ENCODE measurements around the gene PCDHGB5. TPM values are rescaled to one million over a fixed set of nuclear protein-coding genes. Genes with fewer than 3 reads are reported as not detected.
"Not testable (repeated sequence)": the region's sequence is repeated elsewhere in the genome, so short reads cannot be mapped to it uniquely, and the experiment has no call there.

The PCDHGB5 gene
- total RNA-seq, 4 donors from 2014 or later, result 9.9 to 22.4 (median 16.2) TPM

DNA sequence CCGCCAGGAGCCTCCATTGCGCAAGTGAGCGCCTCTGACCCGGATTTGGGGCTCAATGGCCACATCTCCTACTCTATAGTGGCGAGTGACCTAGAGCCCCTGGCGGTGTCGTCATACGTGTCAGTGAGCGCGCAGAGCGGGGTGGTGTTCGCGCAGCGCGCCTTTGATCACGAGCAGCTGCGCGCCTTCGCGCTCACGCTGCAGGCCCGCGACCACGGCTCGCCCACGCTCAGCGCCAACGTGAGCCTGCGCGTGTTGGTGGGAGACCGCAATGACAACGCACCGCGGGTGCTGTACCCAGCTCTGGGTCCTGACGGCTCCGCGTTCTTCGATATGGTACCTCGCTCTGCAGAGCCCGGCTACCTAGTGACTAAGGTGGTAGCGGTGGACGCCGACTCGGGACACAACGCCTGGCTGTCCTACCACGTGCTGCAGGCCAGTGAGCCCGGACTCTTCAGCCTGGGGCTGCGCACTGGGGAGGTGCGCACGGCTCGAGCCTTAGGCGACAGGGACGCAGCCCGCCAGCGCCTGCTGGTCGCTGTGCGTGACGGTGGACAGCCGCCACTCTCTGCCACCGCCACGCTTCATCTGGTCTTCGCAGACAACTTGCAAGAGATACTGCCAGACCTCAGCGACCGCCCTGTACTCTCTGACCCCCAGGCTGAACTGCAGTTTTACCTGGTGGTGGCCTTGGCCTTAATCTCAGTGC is 12.0 kb downstream of the PCDHGB5 start:
- H3K36me3 ChIP-seq, result peaks cover 0 to 40% (median 0%) of the 10 kb centered on the region in 3 donors
- H3K27me3 ChIP-seq, result no peaks in the 10 kb centered on the region
- TF ChIP-seq EP300 (IDR thresholded peaks at IDR 0.05), result no peak
- TF ChIP-seq POLR2A (IDR thresholded peaks at IDR 0.05), result no peak
- H3K9me3 ChIP-seq, result peaks cover 5 to 99% (median 48%) of the 10 kb centered on the region in 4 donors
- no peak overlapping the region for H3K4me3 ChIP-seq
- H3K27ac ChIP-seq, result no peak overlapping the region
- no peak for DNase-seq (ENCODE audit: low spot score in 2 of 2)
- H3K4me1 ChIP-seq, result peaks cover 0 to 4% (median 0%) of the 10 kb centered on the region in 4 donors
- 28% methylated on average over 20 to 48 of the region's 64 CpGs for WGBS, 2 donors

DNA sequence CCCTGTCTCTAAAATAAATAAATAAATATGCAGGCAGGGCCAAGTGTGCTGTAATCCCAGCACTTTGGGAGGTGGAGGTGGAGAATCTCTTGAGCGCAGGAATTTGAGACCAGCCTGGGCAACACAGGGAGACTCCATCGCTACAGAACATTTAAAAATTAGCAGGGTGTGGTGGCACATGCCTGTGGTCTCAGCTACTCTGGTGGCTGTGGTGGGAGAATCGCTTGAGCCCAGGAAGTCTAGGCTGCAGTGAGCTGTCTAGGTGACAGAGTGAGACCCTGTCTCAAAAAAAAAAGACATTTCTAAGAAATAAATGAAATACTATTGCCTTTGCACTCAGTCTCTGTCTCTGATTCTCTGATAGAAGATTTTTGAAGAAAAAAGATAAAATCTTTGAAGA is 13.8 kb downstream of the PCDHGB5 start:
- no peak overlapping the region for H3K27ac ChIP-seq
- 61 to 73% methylated on average over 3 of the region's 3 CpGs for WGBS, 2 donors
- H3K4me1 ChIP-seq, result peaks cover 0 to 4% (median 0%) of the 10 kb centered on the region in 4 donors
- H3K27me3 ChIP-seq, result no peaks in the 10 kb centered on the region
- H3K9me3 ChIP-seq, result peaks cover 5 to 99% (median 45%) of the 10 kb centered on the region in 4 donors
- TF ChIP-seq POLR2A (IDR thresholded peaks at IDR 0.05) (no peak), EP300 (IDR thresholded peaks at IDR 0.05) (no peak)
- TF ChIP-seq, protein P1, sequence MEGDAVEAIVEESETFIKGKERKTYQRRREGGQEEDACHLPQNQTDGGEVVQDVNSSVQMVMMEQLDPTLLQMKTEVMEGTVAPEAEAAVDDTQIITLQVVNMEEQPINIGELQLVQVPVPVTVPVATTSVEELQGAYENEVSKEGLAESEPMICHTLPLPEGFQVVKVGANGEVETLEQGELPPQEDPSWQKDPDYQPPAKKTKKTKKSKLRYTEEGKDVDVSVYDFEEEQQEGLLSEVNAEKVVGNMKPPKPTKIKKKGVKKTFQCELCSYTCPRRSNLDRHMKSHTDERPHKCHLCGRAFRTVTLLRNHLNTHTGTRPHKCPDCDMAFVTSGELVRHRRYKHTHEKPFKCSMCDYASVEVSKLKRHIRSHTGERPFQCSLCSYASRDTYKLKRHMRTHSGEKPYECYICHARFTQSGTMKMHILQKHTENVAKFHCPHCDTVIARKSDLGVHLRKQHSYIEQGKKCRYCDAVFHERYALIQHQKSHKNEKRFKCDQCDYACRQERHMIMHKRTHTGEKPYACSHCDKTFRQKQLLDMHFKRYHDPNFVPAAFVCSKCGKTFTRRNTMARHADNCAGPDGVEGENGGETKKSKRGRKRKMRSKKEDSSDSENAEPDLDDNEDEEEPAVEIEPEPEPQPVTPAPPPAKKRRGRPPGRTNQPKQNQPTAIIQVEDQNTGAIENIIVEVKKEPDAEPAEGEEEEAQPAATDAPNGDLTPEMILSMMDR (IDR thresholded peaks at IDR 0.05), result no peak
- peaks cover 0 to 34% (median 0%) of the 10 kb centered on the region in 3 donors for H3K36me3 ChIP-seq
- no peak overlapping the region for H3K4me3 ChIP-seq
- DNase-seq (ENCODE audit: low spot score in 2 of 2), result no peak

DNA sequence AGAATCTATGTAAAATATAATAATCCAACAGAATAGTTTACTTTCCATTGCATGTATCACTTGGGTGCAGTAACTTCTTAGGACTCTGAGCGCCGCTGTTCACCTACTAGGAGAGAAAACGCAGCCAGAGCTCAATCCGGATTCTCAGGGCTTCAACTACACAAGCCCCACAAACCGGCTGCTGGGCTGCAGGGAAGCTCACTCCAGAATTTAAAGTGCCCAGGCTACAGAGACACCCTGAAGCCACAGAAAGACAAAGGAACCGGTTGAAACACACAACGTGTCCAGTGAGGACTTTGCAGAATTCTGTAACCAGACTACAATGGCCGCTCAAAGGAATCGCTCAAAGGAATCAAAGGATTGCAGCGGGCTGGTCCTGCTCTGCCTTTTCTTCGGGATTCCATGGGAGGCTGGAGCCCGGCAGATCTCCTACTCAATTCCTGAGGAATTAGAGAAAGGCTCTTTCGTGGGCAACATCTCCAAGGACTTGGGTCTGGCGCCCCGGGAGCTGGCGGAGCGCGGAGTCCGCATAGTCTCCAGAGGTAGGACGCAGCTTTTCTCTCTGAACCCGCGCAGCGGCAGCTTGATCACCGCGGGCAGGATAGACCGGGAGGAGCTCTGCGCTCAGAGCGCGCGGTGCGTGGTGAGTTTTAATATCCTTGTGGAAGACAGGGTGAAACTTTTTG is 15.2 kb downstream of the PCDHGB5 start, which contains the start of gene PCDHGA10:
PCDHGA10 (plus strand) TSS at position 134 of the 686 bp plus-strand sequence; CDS start at position 323, 189 bp downstream.
- TF ChIP-seq, protein P1 (IDR thresholded peaks at IDR 0.05), result peak; percentile 10 to 32 (median 15)
- TF ChIP-seq POLR2A (IDR thresholded peaks at IDR 0.05), result no peak
- Histone ChIP-seq H3K9me3 (peaks cover 5 to 100% (median 44%) of the 10 kb centered on the region in 4 donors), H3K27ac (no peak within 1 kb of the TSS), H3K36me3 (peaks cover 0 to 30% (median 0%) of the 10 kb centered on the region in 3 donors), H3K4me1 (peaks cover 0 to 9% (median 0%) of the 10 kb centered on the region in 4 donors), H3K27me3 (no peaks in the 10 kb centered on the region), H3K4me3 (peak within 1 kb of the TSS in 2 of 4 donors; percentile 34 to 37)
- WGBS, 2 donors, result 14 to 20% methylated on average over 29 to 31 of the region's 31 CpGs
- DNase-seq (ENCODE audit: low spot score in 2 of 2), result peak in 1 of 2 donors; percentile 38

DNA sequence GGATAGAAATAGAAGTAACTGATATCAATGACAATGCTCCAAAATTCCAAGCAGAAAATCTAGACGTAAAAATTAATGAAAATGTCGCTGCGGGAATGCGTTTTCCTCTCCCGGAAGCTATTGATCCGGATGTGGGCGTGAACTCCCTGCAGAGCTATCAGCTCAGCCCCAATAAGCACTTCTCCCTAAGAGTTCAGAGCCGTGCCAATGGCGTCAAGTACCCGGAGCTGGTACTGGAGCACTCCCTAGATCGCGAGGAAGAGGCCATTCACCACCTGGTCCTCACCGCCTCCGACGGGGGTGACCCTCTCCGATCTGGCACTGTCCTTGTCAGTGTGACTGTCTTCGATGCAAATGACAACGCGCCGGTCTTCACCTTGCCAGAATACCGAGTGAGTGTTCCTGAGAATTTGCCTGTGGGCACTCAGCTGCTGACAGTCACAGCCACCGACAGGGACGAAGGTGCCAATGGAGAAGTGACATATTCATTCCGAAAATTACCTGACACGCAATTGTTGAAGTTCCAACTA is 15.9 kb downstream of the PCDHGB5 start:
- Histone ChIP-seq H3K36me3 (peaks cover 0 to 29% (median 0%) of the 10 kb centered on the region in 3 donors), H3K27ac (no peak overlapping the region), H3K4me1 (peaks cover 0 to 14% (median 0%) of the 10 kb centered on the region in 4 donors), H3K4me3 (peak overlapping the region in 2 of 4 donors; percentile 34 to 37), H3K9me3 (peaks cover 5 to 100% (median 43%) of the 10 kb centered on the region in 4 donors), H3K27me3 (no peaks in the 10 kb centered on the region)
- no peak for DNase-seq (ENCODE audit: low spot score in 2 of 2)
- WGBS, 2 donors, result 20 to 25% methylated on average over 25 of the region's 25 CpGs
- TF ChIP-seq EP300 (IDR thresholded peaks at IDR 0.05), result no peak
- TF ChIP-seq, protein P1 (IDR thresholded peaks at IDR 0.05), result no peak
- TF ChIP-seq POLR2A (IDR thresholded peaks at IDR 0.05), result no peak

DNA sequence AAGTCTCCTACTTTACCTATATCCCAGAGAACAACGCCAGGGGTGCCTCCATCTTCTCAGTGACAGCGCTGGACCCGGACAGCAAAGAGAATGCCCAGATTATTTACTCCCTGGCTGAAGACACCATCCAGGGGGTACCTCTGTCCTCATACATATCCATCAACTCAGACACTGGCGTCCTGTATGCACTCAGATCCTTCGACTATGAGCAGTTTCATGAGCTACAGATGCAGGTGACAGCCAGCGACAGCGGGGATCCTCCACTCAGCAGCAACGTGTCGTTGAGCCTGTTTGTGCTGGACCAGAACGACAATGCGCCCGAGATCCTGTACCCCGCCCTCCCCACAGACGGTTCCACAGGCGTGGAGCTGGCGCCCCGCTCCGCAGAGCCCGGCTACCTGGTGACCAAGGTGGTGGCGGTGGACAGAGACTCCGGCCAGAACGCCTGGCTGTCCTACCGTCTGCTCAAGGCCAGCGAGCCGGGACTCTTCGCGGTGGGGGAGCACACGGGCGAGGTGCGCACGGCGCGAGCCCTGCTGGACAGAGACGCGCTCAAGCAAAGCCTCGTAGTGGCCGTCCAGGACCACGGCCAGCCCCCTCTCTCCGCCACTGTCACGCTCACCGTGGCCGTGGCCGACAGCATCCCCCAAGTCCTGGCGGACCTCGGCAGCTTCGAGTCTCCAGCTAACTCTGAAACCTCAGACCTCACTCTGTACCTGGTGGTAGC is 17.0 kb downstream of the PCDHGB5 start:
- H3K27me3 ChIP-seq; DNase-seq (ENCODE audit: low spot score in 2 of 2); H3K27ac ChIP-seq; H3K4me3 ChIP-seq: not testable (repeated sequence)
- H3K36me3 ChIP-seq, result peaks cover 0 to 35% (median 0%) of the 10 kb centered on the region in 3 donors
- WGBS, 2 donors, result 26 to 40% methylated on average over 26 to 31 of the region's 46 CpGs
- peaks cover 0 to 20% (median 0%) of the 10 kb centered on the region in 4 donors for H3K4me1 ChIP-seq
- H3K9me3 ChIP-seq, result peaks cover under 1 to 100% (median 46%) of the 10 kb centered on the region in 4 donors

DNA sequence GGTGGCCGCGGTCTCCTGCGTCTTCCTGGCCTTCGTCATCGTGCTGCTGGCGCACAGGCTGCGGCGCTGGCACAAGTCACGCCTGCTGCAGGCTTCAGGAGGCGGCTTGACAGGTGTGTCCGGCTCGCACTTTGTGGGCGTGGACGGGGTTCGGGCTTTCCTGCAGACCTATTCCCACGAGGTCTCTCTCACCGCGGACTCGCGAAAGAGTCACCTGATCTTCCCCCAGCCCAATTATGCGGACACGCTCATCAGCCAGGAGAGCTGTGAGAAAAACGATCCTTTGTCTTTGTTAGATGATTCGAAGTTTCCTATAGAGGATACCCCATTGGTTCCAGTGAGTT is 17.5 kb downstream of the PCDHGB5 start:
- H3K4me3 ChIP-seq; H3K27me3 ChIP-seq; DNase-seq (ENCODE audit: low spot score in 2 of 2); H3K27ac ChIP-seq: not testable (repeated sequence)
- Histone ChIP-seq H3K36me3 (peaks cover 0 to 33% (median 0%) of the 10 kb centered on the region in 3 donors), H3K9me3 (peaks cover 0 to 100% (median 48%) of the 10 kb centered on the region in 4 donors), H3K4me1 (peaks cover 0 to 20% (median 0%) of the 10 kb centered on the region in 4 donors)
- 25 to 31% methylated on average over 15 to 21 of the region's 24 CpGs for WGBS, 2 donors

All from tibial nerve (tissue), 4 donors.